HepG2 (cell line): ENCODE results near the gene FUT3. TPM values are rescaled to one million over a fixed set of nuclear protein-coding genes. Genes with fewer than 3 reads are reported as not detected.

Source experiments
- BRD4 ChIP-seq: sonication (generic); formaldehyde crosslinking; IDR thresholded peaks from 2 replicates; pipeline ENCODE4 v1.4.0; 2020; ENCODE audit warnings: missing genetic modification reagents
- ETV5 ChIP-seq: IDR thresholded peaks from 2 replicates; pipeline ENCODE4 v1.6.1; 2018; ENCODE audit warnings: missing biosample characterization, missing genetic modification reagents, inconsistent platforms, borderline replicate concordance
- HNRNPK ChIP-seq: fragments of 200-400 bp; formaldehyde crosslinking; IDR thresholded peaks from 2 replicates; pipeline ENCODE4 v1.6.1; 2018; ENCODE audit warnings: low read length, low read depth, moderate library complexity, mild to moderate bottlenecking; ENCODE audit not compliant: poor library complexity, severe bottlenecking
- MEF2D ChIP-seq: sonication (generic); formaldehyde crosslinking; IDR thresholded peaks from 2 replicates; pipeline ENCODE4 v1.5.1; 2020; ENCODE audit warnings: mild to moderate bottlenecking, missing genetic modification reagents
- PAWR ChIP-seq: sonication (generic); formaldehyde crosslinking; IDR thresholded peaks from 2 replicates; pipeline ENCODE4 v1.4.0; 2020; ENCODE audit warnings: missing genetic modification reagents, mild to moderate bottlenecking, borderline replicate concordance
- PHF21A ChIP-seq: sonication (generic); formaldehyde crosslinking; IDR thresholded peaks from 2 replicates; pipeline ENCODE4 v1.5.0; 2020; ENCODE audit warnings: mild to moderate bottlenecking, missing genetic modification reagents
- PITX1 ChIP-seq: sonication (generic); formaldehyde crosslinking; IDR thresholded peaks from 2 replicates; pipeline ENCODE4 v1.5.1; 2020; ENCODE audit warnings: mild to moderate bottlenecking, missing genetic modification reagents
- RCOR2 ChIP-seq: IDR thresholded peaks from 2 replicates; pipeline ENCODE4 v1.6.1; 2016; ENCODE audit warnings: missing biosample characterization, missing genetic modification reagents
- SIN3B ChIP-seq: fragments of 150-350 bp; IDR thresholded peaks from 2 replicates; pipeline ENCODE4 v1.6.1; 2014; ENCODE audit warnings: low read length
- THAP11 ChIP-seq: IDR thresholded peaks from 2 replicates; pipeline ENCODE4 v1.6.1; 2016; ENCODE audit warnings: missing biosample characterization, missing genetic modification reagents
- ZBTB20 ChIP-seq: sonication (generic); formaldehyde crosslinking; IDR thresholded peaks from 2 replicates; pipeline ENCODE4 v1.8.1; 2023; ENCODE audit warnings: missing genetic modification reagents, low read depth, mild to moderate bottlenecking, borderline replicate concordance
- polyA plus RNA-seq, 8 experiments: library from polyadenylated mRNA; depleted of rRNA in 3 of 8; stranded (reverse) in 7 of 8; unstranded in 1 of 8; fragments of >200 nt; fragmentation: Illumina TruSeq in 4 of 8; extraction: Trizol in 4 of 8; gene quantifications; 2 replicates each; pipeline versions ENCODE4 v1.2.1 to v1.2.3, GENCODE V29; 2011 to 2016; ENCODE audit warnings: low read depth in 4 of 8, missing spikeins in 1 of 8, mixed read lengths in 1 of 8; ENCODE audit not compliant: insufficient read depth in 1 of 8
- total RNA-seq, 5 experiments: library from RNA; depleted of rRNA; stranded (reverse); fragments of >200 nt; fragmentation: Illumina TruSeq; extraction: Trizol; gene quantifications; 2 replicates each; pipeline ENCODE4 v1.2.3, GENCODE V29; 2016; ENCODE audit warnings: low read depth in 1 of 5
- TF ChIP-seq, protein P1 (sequence below): sonication (generic); formaldehyde crosslinking; IDR thresholded peaks from 2 replicates; pipeline ENCODE4 v1.4.0; 2020; ENCODE audit warnings: missing genetic modification reagents
- TF ChIP-seq, protein P2 (sequence below): sonication (generic); formaldehyde crosslinking; IDR thresholded peaks from 2 replicates; pipeline ENCODE4 v1.4.0; 2020; ENCODE audit warnings: low read depth, mild to moderate bottlenecking, missing genetic modification reagents
- TF ChIP-seq, protein P3 (sequence below): sonication (generic); formaldehyde crosslinking; IDR thresholded peaks from 2 replicates; pipeline ENCODE4 v1.4.0; 2020; ENCODE audit warnings: mild to moderate bottlenecking, missing genetic modification reagents
- TF ChIP-seq, protein P4 (sequence below): sonication (generic); formaldehyde crosslinking; IDR thresholded peaks from 2 replicates; pipeline ENCODE4 v1.4.0; 2020; ENCODE audit warnings: mild to moderate bottlenecking, low read depth, missing genetic modification reagents
- TF ChIP-seq, protein P5 (sequence below): sonication (generic); formaldehyde crosslinking; IDR thresholded peaks from 2 replicates; pipeline ENCODE4 v1.5.0; 2020; ENCODE audit warnings: missing genetic modification reagents

The FUT3 gene
- total and polyA plus RNA-seq, 2 of the 13 experiments (the other 11 are each of a cell fraction or from before 2014, with no cell fraction given) = 0.53 to 1.1 TPM

DNA sequence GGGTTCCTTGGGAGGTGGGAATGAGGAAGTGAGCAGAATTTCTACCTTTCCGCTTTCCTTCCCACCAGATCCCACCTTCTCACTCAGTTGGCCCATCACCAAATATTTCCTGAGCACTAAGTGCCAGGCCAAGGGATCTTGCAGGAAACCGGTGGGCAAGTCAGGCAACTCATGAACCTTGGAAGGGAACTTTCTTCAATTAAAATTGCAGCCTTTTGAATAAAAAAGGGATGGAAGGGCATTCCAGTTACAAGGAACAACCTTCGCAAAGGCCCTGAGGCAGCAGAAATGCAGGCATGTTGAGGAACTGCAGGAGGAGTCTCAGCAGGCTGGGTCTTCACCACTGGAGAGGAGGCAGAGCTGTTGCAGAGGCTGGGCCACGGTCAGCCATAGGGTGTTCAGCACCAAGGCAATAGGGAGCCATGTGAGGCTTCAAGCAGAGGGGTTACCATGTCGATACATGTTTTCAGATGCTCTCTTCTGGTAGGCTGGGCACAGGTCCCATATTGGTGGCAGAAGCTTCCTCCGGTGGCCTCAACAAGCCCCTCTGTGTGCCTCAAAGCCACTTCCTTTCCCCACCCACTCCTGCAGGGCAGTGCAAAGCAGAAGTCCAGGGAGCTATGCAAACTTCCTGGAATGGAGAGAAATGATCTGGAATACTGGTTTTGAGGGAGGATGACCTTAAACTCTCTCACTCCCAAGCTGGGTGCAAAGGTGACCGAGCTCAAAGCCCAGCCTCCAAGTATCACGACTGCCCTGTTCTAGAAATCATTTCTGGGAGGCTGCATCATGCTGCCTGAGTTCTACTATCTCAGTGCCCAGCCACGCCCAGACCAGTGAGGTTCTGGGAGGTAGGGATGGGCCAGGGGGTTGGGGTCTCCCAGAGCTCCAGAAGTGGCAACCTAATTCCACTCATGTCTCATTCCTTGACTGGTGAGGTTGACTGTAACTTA is 11.9 kb downstream of the FUT3 start, which contains the start of gene FUT6 (continued):
- TF ChIP-seq BRD4 (CRISPR knock-in tag) = no peak
- TF ChIP-seq PITX1 (CRISPR knock-in tag) = no peak
- TF ChIP-seq, protein P1, sequence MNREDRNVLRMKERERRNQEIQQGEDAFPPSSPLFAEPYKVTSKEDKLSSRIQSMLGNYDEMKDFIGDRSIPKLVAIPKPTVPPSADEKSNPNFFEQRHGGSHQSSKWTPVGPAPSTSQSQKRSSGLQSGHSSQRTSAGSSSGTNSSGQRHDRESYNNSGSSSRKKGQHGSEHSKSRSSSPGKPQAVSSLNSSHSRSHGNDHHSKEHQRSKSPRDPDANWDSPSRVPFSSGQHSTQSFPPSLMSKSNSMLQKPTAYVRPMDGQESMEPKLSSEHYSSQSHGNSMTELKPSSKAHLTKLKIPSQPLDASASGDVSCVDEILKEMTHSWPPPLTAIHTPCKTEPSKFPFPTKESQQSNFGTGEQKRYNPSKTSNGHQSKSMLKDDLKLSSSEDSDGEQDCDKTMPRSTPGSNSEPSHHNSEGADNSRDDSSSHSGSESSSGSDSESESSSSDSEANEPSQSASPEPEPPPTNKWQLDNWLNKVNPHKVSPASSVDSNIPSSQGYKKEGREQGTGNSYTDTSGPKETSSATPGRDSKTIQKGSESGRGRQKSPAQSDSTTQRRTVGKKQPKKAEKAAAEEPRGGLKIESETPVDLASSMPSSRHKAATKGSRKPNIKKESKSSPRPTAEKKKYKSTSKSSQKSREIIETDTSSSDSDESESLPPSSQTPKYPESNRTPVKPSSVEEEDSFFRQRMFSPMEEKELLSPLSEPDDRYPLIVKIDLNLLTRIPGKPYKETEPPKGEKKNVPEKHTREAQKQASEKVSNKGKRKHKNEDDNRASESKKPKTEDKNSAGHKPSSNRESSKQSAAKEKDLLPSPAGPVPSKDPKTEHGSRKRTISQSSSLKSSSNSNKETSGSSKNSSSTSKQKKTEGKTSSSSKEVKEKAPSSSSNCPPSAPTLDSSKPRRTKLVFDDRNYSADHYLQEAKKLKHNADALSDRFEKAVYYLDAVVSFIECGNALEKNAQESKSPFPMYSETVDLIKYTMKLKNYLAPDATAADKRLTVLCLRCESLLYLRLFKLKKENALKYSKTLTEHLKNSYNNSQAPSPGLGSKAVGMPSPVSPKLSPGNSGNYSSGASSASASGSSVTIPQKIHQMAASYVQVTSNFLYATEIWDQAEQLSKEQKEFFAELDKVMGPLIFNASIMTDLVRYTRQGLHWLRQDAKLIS (CRISPR knock-in tag) = no peak
- TF ChIP-seq, protein P2, sequence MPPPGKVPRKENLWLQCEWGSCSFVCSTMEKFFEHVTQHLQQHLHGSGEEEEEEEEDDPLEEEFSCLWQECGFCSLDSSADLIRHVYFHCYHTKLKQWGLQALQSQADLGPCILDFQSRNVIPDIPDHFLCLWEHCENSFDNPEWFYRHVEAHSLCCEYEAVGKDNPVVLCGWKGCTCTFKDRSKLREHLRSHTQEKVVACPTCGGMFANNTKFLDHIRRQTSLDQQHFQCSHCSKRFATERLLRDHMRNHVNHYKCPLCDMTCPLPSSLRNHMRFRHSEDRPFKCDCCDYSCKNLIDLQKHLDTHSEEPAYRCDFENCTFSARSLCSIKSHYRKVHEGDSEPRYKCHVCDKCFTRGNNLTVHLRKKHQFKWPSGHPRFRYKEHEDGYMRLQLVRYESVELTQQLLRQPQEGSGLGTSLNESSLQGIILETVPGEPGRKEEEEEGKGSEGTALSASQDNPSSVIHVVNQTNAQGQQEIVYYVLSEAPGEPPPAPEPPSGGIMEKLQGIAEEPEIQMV (CRISPR knock-in tag) = 0 out of 2 replicates have a peak, but pooled peaks have one; percentile 57
- no peak for TF ChIP-seq SIN3B
- TF ChIP-seq PHF21A = 0 out of 2 replicates have a peak, but pooled peaks have one; percentile 19
- TF ChIP-seq, protein P3, sequence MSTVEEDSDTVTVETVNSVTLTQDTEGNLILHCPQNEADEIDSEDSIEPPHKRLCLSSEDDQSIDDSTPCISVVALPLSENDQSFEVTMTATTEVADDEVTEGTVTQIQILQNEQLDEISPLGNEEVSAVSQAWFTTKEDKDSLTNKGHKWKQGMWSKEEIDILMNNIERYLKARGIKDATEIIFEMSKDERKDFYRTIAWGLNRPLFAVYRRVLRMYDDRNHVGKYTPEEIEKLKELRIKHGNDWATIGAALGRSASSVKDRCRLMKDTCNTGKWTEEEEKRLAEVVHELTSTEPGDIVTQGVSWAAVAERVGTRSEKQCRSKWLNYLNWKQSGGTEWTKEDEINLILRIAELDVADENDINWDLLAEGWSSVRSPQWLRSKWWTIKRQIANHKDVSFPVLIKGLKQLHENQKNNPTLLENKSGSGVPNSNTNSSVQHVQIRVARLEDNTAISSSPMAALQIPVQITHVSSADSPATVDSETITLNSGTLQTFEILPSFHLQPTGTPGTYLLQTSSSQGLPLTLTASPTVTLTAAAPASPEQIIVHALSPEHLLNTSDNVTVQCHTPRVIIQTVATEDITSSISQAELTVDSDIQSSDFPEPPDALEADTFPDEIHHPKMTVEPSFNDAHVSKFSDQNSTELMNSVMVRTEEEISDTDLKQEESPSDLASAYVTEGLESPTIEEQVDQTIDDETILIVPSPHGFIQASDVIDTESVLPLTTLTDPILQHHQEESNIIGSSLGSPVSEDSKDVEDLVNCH (CRISPR knock-in tag) = no peak
- no peak for TF ChIP-seq PAWR (CRISPR knock-in tag)
- 0 out of 2 replicates have a peak, but pooled peaks have one; percentile 63 for TF ChIP-seq MEF2D (CRISPR knock-in tag)
- no peak for TF ChIP-seq HNRNPK
- TF ChIP-seq RCOR2 (CRISPR knock-in tag) = no peak
- TF ChIP-seq THAP11 (CRISPR knock-in tag) = peak; percentile 37; the same call in 1 of the 2 replicates
- TF ChIP-seq, protein P4, sequence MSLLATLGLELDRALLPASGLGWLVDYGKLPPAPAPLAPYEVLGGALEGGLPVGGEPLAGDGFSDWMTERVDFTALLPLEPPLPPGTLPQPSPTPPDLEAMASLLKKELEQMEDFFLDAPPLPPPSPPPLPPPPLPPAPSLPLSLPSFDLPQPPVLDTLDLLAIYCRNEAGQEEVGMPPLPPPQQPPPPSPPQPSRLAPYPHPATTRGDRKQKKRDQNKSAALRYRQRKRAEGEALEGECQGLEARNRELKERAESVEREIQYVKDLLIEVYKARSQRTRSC (CRISPR knock-in tag) = no peak
- TF ChIP-seq, protein P5, sequence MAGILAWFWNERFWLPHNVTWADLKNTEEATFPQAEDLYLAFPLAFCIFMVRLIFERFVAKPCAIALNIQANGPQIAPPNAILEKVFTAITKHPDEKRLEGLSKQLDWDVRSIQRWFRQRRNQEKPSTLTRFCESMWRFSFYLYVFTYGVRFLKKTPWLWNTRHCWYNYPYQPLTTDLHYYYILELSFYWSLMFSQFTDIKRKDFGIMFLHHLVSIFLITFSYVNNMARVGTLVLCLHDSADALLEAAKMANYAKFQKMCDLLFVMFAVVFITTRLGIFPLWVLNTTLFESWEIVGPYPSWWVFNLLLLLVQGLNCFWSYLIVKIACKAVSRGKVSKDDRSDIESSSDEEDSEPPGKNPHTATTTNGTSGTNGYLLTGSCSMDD (CRISPR knock-in tag) = no peak
- TF ChIP-seq ZBTB20 (CRISPR knock-in tag) = peak; percentile 40; the same call in 1 of the 2 replicates
- TF ChIP-seq ETV5 = peak; percentile 94
